ENCODE results near the gene ZSCAN5A.

Gene ZSCAN5A

DNA sequence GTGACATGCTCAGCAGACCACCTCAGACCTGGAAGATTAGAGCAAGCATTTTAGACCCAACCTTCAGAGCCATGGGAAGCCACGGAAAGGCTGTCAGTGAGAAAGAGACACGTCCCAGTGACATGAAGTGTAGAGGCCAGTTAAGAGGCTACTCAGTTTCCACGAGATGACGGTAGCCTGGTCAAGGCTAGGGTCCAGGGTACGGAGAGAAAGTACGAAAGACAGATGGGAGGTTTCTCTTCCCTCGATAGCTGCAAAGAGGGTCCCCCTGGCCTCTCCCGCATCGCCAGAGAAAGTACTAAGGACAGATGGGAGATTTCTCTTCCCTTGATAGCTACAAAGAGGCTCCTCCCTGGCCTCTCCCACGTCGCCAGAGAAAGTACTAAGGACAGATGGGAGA lies 8.6 kb downstream of the ZSCAN5A start:
- Histone ChIP-seq H3K9me3 (ENCODE audit: control insufficient read depth, insufficient read depth, low read length) (no peaks in the 10 kb centered on the region), H3K4me1 (ENCODE audit: insufficient read depth, low read length) (no peaks in the 10 kb centered on the region), H3K9ac (ENCODE audit: low read depth, low read length) (no peak overlapping the region), H3K36me3 (ENCODE audit: insufficient read depth, low read length) (no peaks in the 10 kb centered on the region; the same call in 1 of the 2 replicates)

DNA sequence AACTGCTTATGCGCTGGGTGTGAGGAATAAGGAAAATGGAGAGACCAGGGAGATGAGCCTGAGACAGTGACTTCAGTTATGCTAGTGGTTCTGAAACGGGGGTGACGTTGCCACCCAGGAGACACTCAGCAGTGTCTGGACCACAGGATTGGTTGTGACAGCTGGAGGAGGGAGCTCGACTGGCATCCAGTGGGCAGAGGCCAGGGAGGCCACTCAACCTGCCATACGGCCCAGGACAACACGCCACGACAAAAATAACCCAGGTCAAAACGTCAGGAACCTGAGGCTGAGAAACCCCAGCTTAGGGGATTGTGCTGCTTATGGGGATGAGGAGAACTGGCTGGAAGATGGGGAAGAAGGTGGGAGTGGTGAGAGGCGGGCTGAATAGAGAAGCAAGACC lies 10.4 kb downstream of the ZSCAN5A start:
- Histone ChIP-seq H3K9ac (ENCODE audit: low read depth, low read length) (no peak overlapping the region), H3K9me3 (ENCODE audit: control insufficient read depth, insufficient read depth, low read length) (no peaks in the 10 kb centered on the region), H3K36me3 (ENCODE audit: insufficient read depth, low read length) (no peaks in the 10 kb centered on the region; the same call in 1 of the 2 replicates), H3K4me1 (ENCODE audit: insufficient read depth, low read length) (no peaks in the 10 kb centered on the region)

DNA sequence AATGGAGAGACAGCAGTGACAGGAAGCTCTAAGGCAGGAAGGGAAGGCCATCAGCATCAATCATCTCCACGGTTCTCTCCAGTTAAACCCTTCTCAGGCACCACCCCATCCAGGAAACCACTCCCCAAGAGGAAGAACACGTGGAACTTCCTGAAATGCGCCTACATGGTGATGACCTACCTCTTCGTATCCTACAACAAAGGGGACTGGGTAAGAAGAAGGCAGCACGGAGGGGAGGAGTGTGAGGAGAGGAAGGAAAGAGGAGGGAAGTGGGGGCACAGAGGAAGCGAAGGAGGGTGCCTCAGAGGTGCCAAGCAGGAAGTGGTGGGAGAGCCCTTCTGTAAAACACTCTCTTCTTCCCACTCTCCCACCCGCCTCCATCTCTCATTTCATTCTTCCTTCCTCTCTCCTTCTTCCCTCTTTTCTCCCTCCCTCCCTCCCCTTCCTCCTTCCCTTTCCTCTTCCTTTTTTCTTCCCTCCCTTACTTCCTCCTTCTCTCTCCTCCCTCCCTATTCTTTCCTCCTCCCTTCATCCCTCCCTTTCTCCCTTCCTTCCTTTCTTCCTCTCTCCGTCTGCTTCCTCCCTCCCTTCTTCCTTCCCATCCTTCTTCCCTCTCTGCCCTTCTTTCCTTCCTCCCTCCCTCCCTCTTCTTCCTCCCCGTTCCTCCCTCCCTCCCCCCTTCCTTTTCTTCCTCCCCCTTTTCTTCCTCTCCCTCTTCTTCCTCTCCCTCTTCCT lies 12.6 kb downstream of the ZSCAN5A start:
- Histone ChIP-seq H3K9ac (ENCODE audit: low read depth, low read length) (no peak overlapping the region), H3K4me1 (ENCODE audit: insufficient read depth, low read length) (no peaks in the 10 kb centered on the region), H3K9me3 (ENCODE audit: control insufficient read depth, insufficient read depth, low read length) (no peaks in the 10 kb centered on the region), H3K36me3 (ENCODE audit: insufficient read depth, low read length) (no peaks in the 10 kb centered on the region; the same call in 1 of the 2 replicates)

DNA sequence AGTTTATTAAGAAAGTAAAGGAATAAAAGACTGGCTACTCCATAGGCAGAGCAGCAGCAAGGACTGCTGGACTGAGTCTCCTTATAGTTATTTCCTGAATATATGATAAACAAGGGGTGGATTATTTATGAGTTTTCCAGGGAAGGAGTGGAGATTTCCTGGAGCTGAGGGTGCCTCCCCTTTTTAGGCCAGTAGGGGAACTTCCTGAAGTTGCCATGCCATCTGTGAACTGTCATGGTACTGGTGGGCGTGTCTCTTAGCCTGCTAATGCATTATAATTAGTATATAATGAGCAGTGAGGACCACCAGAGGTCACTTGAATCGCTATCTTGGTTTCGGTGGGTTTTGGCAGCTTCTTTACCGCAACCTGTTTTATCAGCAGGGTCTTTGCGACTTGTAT lies 13.5 kb downstream of the ZSCAN5A start:
- Histone ChIP-seq H3K9me3 (ENCODE audit: control insufficient read depth, insufficient read depth, low read length) (no peaks in the 10 kb centered on the region), H3K36me3 (ENCODE audit: insufficient read depth, low read length) (no peaks in the 10 kb centered on the region; the same call in 1 of the 2 replicates), H3K9ac (ENCODE audit: low read depth, low read length) (no peak overlapping the region), H3K4me1 (ENCODE audit: insufficient read depth, low read length) (no peaks in the 10 kb centered on the region)

DNA sequence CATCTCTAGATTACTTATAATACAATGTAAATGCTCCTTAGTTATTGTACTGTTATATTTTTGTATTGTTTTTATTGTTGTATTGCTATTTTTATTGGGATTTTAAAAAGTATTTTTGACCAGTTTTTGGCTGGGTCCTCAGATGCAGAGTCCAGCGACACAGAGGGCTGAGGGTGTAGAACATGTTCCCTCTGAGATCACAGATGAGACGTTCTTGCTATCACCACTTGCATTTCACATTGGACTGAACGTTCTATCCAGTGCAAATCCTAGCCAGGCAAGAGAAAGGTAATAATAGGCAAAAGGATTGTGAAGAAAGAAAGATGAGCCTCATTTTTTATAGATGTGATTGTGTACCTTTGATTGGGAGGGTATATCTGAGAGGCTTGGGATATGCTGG lies 15.0 kb downstream of the ZSCAN5A start:
- H3K4me1 ChIP-seq (ENCODE audit: insufficient read depth, low read length) = no peaks in the 10 kb centered on the region
- H3K9me3 ChIP-seq (ENCODE audit: control insufficient read depth, insufficient read depth, low read length) = no peaks in the 10 kb centered on the region
- no peaks in the 10 kb centered on the region; the same call in 1 of the 2 replicates for H3K36me3 ChIP-seq (ENCODE audit: insufficient read depth, low read length)
- H3K9ac ChIP-seq (ENCODE audit: low read depth, low read length) = no peak overlapping the region

DNA sequence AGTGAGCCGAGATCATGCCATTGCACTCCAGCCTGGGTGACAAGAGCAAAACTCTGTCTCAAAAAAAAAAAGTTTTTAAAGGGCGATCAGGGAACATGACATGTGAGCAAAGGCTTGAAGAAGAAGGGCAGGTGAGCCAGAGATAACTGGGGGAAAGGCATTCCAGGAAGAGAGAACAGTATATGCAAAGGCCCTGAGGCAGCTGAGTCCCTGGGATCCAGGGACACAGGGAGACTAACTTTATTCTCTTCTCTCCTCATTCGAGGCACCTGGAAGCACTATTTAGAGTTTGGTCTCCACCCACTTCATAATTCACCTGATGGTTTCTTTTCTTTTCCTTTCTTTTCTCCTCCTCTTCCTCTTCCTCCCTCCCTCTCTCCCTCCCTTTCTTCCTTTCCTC lies 17.6 kb downstream of the ZSCAN5A start:
- Histone ChIP-seq H3K4me1 (ENCODE audit: insufficient read depth, low read length) (no peaks in the 10 kb centered on the region), H3K9ac (ENCODE audit: low read depth, low read length) (no peak overlapping the region), H3K9me3 (ENCODE audit: control insufficient read depth, insufficient read depth, low read length) (0 out of 2 replicates have a peak, but pooled peaks cover 3% of the 10 kb centered on the region), H3K36me3 (ENCODE audit: insufficient read depth, low read length) (no peaks in the 10 kb centered on the region)

DNA sequence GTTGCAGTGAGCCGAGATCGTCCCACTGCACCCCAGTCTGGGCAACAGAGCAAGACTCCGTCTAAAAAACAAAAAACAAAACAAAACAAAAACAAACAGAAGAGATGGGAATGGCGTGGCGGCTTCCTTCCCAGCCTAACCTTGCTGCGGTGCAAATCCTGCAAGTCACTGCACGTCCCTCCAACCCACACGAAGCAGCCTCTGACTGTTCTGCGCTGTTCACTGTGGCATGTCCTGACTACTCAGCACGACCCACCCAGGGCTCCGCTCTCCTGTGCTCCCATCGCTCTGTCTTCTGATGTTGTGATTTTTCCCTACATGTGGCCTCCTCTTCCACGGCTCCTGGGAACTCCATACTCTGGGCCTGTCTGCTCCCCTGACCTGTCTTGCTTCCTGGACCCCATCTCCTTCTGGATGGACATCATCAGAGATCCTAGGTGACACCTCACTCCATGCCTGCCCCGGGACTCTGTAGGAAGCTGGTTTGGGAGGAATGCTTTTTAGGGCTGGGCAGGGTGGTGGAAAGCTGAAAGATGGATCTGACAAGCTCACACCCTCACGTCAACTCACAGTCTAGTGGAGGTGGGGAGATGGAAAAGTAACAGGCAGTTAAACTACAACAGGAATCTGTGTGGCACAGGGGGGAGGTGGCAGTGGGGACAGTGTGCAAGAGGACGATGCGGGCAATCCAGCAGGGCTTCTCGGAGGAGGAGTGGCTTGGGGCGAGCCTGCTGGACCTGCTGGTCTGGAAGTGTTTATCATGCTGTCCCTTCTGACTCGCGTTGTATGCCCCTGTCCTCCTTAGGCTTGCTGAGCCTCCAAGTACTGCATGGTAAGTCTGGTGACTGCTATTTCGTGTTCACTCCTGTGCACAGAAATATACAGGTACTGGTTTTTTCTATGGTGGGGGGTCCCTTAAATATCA lies 18.8 kb downstream of the ZSCAN5A start:
- no peak overlapping the region for H3K9ac ChIP-seq (ENCODE audit: low read depth, low read length)
- no peaks in the 10 kb centered on the region for H3K36me3 ChIP-seq (ENCODE audit: insufficient read depth, low read length)
- no peaks in the 10 kb centered on the region for H3K4me1 ChIP-seq (ENCODE audit: insufficient read depth, low read length)
- H3K9me3 ChIP-seq (ENCODE audit: control insufficient read depth, insufficient read depth, low read length) = 0 out of 2 replicates have a peak, but pooled peaks cover 3% of the 10 kb centered on the region

DNA sequence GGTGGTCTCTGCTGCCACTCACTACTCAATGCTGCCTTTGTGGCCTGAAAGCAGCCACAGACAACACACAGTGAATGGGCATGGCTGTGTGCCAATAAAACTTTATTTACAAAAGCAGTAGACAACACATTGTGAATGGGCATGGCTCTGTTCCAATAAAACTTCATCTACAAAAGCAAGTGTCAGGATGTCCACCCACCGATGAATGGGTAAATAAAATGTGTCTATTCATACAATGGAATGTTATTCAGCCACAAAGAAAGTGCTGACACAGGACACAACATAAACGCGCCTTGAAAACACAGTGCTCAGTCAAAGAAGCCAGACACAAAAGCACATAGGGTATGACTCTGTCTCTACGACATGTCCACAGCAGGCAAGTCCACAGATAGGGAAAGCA lies 20.1 kb downstream of the ZSCAN5A start:
- Histone ChIP-seq H3K9ac (ENCODE audit: low read depth, low read length) (no peak overlapping the region), H3K36me3 (ENCODE audit: insufficient read depth, low read length) (no peaks in the 10 kb centered on the region), H3K9me3 (ENCODE audit: control insufficient read depth, insufficient read depth, low read length) (0 out of 2 replicates have a peak, but pooled peaks cover 3% of the 10 kb centered on the region), H3K4me1 (ENCODE audit: insufficient read depth, low read length) (no peaks in the 10 kb centered on the region)

DNA sequence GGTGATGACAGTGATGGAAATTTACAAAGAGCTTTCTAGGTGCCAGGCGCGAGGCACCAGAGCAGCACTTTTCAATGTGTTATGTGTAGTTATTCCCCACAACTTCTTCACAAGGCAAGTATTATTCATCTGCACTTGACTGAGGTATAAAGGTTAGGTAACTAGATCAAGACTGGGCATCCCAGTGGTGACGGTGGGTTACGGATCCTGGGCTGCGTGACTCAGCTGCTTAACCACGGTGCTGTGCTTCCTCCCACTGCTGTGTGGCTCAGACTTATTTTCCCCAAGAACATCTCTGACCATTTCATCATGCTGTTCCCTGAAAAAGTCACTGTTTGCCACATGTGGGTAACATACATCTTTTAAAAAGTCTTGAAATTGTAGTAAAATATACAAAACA lies 22.8 kb downstream of the ZSCAN5A start:
- no peak overlapping the region for H3K9ac ChIP-seq (ENCODE audit: low read depth, low read length)
- H3K36me3 ChIP-seq (ENCODE audit: insufficient read depth, low read length) = no peaks in the 10 kb centered on the region
- no peaks in the 10 kb centered on the region for H3K4me1 ChIP-seq (ENCODE audit: insufficient read depth, low read length)
- H3K9me3 ChIP-seq (ENCODE audit: control insufficient read depth, insufficient read depth, low read length) = peaks cover 3% of the 10 kb centered on the region; the same call in 1 of the 2 replicates

DNA sequence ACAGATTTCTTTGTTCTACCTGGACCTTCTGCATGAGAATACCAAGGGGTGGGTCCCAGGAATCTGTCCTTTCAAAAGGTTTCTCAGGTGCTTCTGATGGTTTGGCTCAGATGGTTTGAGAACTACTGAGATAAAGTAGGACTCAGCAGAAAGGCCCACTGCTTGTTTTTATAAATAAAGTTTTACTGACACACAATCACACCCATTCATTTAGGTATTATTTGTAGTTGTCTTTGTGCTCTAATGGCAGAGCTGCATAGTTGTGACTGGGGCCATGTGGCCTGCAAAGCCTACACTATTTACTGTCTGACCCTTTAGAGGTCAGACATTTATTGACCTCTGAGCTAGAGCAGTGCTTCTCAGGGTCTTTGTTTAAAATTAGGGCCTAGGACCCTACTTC lies 24.5 kb downstream of the ZSCAN5A start:
- H3K4me1 ChIP-seq (ENCODE audit: insufficient read depth, low read length) = no peaks in the 10 kb centered on the region

DNA sequence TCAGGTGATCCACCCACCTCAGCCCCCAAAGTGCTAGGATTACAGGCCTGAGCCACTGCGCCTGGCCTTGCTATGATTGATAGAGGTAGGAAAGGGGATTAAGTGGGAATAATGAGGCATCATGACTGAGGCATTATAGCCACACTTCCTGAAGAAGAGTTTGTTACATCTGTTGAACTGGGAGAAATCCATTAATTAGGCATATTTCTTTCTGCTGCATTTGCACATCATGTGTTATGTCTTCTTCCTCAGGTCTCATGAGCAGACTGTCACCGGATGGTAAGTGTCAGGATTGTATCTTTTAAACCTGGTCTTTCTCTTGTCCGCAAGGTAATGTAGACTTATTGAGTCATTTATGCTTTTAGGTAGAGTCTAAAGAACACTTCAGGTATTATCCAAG lies 29.9 kb downstream of the ZSCAN5A start:
- Histone ChIP-seq H3K9me3 (ENCODE audit: control insufficient read depth, insufficient read depth, low read length) (no peaks in the 10 kb centered on the region; the same call in 1 of the 2 replicates), H3K9ac (ENCODE audit: low read depth, low read length) (no peak overlapping the region), H3K4me1 (ENCODE audit: insufficient read depth, low read length) (no peaks in the 10 kb centered on the region), H3K36me3 (ENCODE audit: insufficient read depth, low read length) (no peaks in the 10 kb centered on the region)

More for the DNA sequence above, 24.5 kb downstream of the ZSCAN5A start:
- Histone ChIP-seq H3K9me3 (ENCODE audit: control insufficient read depth, insufficient read depth, low read length) (peaks cover 3% of the 10 kb centered on the region; the same call in 1 of the 2 replicates), H3K9ac (ENCODE audit: low read depth, low read length) (no peak overlapping the region), H3K36me3 (ENCODE audit: insufficient read depth, low read length) (no peaks in the 10 kb centered on the region)

DNA sequence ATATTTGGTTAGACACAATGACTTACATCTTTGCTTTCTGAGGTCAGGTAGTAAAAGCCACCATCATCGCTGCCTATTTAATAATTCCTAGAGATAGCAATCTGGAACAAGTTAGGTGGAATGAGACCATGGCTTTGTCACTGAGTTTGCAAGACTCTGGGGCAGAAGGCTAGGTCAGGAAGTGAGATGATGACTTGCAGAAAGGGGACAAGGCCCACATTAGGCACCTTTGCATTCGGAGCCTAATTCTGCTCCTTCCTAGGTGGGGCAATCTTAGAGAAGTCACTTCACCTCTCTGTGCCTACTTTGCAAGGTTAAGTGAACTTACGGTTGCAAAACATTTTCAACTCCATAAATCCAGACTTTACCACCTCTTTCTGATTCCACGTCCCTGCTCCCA lies 31.8 kb downstream of the ZSCAN5A start:
- no peaks in the 10 kb centered on the region for H3K9me3 ChIP-seq (ENCODE audit: control insufficient read depth, insufficient read depth, low read length)
- no peaks in the 10 kb centered on the region for H3K36me3 ChIP-seq (ENCODE audit: insufficient read depth, low read length)
- no peaks in the 10 kb centered on the region for H3K4me1 ChIP-seq (ENCODE audit: insufficient read depth, low read length)
- H3K9ac ChIP-seq (ENCODE audit: low read depth, low read length) = no peak overlapping the region

DNA sequence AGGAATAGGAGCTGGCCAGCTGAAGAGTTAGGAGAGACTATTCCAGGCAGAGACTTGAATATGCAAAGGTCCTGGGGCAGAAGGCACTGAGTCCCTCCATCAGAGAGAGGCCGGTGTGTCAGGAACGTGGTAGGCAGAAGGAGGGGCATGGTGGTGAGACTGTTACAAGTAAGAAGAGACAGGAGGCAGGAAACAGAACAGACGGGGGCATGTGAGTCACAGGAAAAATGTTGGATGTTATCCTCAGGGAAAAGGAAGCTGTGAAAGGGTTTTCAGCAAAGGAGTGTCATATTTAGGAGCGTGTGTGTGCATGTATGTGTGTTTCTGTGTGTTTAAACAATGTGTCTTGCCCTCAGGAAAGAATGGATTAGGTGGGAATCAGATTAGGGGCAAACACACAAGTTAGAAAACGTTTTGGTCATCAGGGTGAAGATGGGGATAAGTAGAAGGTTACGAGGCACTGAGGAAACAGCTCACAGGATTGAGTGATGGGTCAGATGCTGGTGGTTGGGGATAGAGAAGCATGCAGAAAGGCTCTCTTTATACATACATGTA lies 41.0 kb downstream of the ZSCAN5A start:
- Histone ChIP-seq H3K36me3 (ENCODE audit: insufficient read depth, low read length) (no peaks in the 10 kb centered on the region; the same call in 1 of the 2 replicates), H3K9me3 (ENCODE audit: control insufficient read depth, insufficient read depth, low read length) (no peaks in the 10 kb centered on the region; the same call in 1 of the 2 replicates), H3K4me1 (ENCODE audit: insufficient read depth, low read length) (no peaks in the 10 kb centered on the region), H3K9ac (ENCODE audit: low read depth, low read length) (no peak overlapping the region)

DNA sequence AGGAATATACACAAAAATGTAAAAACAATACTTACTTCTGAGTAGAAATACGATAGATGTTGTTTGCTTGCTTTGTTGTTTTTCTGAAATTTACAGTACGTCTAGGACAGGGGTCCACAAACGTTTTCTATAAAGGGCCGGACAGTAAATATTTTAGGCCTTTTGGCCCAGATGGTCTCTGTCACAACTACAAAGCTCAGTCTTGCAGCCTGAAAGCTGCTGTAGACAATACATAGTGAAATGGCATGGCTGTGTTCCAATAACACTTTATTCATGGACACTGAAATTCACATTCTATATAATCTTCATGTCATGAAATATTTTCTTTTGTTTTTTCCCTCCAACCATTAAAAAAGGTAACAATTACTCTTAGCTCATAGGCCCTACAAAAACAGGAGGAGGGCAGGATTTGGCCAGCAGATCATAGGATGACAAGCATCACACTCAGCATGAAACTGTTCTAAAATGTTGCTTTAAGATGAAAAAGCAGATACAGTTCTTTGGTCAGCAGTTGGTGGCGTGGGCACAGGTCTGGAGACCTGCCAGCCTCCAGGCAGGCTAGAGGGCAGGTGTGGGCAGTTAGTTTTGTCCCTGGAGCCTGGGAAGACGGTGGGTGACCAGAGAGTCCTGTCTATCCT lies 42.4 kb downstream of the ZSCAN5A start, which contains the start of gene EDDM13:
EDDM13 (plus strand) TSS at position 588 of the 638 bp plus-strand sequence. CDS start 87 bp downstream, outside the sequence.
- H3K4me1 ChIP-seq (ENCODE audit: insufficient read depth, low read length) = no peaks in the 10 kb centered on the region
- no peaks in the 10 kb centered on the region; the same call in 1 of the 2 replicates for H3K9me3 ChIP-seq (ENCODE audit: control insufficient read depth, insufficient read depth, low read length)
- no peaks in the 10 kb centered on the region; the same call in 1 of the 2 replicates for H3K36me3 ChIP-seq (ENCODE audit: insufficient read depth, low read length)
- H3K9ac ChIP-seq (ENCODE audit: low read depth, low read length) = no peak within 1 kb of the TSS

All from ES-I3 (cell line).